HG02571 (cell line): ENCODE measurements around the gene GCAT.

Experiments
- ATAC-seq: cut with Tn5 transposase; IDR thresholded peaks from one replicate; pipeline ENCODE4 v1.9.1; 2021; ENCODE audit warnings: mild to moderate bottlenecking, moderate library complexity; ENCODE audit not compliant: unreplicated experiment

Gene GCAT

DNA sequence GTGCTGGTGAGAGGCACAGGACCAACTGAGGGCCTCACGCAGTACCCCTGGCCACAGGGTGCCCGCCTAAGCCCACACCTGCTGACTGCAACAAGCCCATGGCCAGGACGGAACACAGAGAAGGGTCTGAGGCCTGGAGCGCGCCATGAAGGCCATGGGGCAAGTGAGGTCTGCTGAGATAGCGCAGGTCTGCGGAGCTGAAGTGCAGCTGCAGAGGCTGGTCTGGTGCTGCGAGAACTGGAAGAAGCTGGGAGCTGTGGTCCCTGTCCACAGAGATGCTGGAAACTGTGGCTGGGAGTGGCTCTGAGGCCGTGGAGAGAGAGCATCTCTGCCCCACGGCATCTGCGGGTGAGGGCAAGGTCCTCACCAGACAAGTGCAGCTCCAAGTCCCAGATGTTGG lies 23.7 kb downstream of the GCAT start:
- no peak for ATAC-seq

DNA sequence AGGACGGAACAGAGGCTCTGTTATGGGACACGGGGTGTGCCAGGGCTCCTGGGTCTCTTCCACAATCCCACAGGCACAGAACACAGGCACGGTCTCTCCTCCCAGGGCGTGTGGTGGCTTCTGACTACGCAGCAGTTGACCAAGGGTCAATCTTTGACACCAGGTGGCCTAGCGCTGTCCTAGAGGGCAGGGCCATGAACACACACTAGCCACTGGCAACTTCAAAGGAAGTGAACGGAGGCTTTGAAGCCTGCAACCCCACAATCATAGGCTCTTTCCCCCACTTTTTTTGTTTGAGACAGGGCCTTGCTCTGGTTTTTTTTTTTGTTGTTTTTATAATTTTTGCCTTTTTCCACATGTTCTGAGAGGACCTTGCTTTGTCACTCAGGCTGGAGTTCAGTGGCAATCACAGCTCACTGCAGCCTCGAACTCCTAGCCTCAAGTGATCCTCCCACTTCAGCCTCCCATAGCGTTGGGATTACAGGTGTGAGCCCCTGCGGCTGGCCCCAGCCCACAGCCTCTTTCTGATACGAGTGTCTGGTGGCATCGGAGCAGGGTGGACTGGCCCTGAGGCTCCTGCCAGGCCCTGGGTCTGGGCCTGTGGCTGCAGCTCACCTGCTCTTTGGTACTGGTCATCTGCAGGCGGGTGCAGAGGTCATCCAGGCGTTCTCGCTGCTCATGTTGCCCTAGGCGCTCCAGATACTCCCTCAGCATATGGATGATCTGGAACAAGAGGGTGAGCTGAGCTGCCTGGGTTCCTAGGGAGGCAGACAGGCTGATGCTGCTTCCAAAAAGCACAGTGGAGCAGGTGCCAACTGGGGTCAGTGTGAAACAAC lies 24.5 kb downstream of the GCAT start:
- ATAC-seq = no peak

DNA sequence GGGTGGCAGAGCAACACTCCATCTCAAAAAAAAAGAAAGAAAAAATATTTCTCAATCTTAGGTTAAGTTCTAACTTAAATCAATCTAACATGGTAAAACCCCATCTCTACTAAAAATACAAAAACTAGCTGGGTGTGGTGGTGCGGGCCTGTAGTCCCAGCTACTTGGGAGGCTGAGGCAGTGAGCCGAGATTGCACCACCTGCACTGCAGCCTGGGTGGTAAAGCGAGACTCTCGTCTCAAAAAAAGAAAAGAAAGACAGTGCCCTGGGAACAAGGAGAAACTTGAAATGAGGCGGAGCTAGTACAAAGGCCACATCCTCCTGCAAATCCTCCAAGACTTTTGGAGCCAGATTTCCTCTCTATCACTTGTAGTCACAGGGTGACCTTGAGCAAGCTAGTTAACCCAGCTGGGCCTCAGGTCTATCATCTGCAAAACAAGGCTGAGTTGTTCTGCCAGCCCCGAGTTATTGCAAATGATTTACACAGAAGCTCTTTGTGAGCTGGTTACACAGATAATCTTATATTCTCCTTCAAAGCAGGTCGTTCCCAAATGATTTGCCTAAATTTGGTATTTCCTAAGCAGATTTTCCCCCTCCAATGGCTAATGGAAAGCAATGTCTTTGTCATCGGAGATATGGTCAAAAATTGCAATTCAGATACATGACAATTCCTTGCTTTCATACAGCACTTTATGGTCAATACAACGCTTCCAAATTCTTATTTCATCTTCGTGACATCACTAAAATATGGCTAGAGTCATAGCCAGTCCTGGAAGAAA lies 34.5 kb downstream of the GCAT start:
- no peak for ATAC-seq

DNA sequence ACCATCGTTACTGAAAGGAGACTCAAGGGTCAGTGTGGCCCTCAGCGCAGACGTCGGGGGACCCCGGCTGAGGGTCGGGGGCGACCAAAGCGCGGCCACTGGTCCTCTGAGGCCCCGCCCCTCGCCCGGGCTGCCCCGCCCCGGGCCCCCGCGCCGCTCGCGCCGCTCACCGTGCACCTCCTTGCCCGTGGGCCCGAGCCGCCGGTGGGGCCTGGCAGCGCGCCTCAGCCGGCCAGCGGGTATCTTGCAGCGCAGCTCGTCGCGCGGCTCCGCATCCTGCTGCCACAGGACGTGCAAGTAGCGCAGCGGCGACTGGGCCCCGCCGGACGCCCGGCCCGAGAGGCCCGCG lies 36.0 kb downstream of the GCAT start:
- peak; percentile 38 for ATAC-seq

DNA sequence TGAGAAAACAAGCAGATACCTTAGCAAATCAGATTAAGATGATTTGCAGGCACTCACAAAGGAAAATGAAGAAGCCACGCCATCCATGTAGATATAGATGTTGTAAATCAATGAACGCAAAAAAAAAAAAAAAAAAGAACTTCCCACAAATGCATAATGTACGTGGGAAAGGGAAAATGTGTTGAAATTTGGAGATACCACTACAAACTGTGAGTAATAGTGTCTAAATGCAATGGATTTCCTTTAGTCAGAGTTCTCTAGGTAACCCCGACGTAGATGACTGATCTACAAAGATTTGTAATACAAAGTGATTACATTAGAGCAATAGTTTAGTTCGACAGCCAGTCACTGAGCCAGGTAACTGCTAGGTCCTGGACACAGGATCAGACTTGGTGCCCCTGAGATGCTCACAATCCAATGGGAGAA lies 37.2 kb downstream of the GCAT start:
- no peak for ATAC-seq

DNA sequence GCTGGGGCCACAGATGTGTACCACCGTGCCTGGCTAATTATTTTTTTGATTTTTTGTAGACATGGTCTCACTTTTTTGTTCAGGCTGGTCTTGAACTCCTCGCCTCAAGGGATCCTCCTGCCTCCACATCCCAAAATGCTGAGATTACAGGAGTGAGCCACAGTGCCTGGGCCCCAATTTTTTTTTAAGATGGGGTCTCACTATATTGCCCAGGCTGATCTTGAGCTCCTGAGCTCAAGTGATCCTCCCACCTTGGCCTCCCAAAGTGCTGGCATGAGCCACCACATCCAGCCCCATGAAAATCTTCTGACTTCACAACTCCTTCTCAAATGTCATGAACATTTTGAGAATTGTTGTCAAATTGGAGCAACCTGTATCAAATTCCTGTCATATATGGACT lies 38.7 kb downstream of the GCAT start:
- no peak for ATAC-seq

DNA sequence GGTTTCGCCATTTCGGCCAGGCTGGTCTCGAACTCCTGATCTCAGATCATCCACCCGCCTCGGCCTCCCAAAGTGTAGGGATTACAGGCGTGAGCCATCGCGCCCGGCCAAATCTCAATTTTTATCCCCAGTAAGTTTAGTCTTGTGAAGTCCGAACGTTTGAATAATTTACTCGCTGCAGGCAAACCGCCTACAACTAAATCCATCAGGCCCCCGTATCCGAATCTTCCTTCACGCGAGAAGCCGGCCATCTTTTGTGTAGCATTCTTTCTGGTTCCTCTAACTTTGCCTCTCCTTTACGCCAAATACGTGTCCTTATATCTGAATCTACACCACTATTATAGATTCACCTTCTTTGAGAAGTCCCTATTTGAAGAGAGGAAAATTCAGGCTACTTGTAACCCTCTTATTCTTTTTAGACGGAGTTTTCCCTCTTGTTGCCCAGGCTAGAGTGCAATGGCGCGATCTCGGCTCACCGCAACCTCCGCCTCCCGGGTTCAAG lies 40.9 kb downstream of the GCAT start:
- ATAC-seq = no peak

DNA sequence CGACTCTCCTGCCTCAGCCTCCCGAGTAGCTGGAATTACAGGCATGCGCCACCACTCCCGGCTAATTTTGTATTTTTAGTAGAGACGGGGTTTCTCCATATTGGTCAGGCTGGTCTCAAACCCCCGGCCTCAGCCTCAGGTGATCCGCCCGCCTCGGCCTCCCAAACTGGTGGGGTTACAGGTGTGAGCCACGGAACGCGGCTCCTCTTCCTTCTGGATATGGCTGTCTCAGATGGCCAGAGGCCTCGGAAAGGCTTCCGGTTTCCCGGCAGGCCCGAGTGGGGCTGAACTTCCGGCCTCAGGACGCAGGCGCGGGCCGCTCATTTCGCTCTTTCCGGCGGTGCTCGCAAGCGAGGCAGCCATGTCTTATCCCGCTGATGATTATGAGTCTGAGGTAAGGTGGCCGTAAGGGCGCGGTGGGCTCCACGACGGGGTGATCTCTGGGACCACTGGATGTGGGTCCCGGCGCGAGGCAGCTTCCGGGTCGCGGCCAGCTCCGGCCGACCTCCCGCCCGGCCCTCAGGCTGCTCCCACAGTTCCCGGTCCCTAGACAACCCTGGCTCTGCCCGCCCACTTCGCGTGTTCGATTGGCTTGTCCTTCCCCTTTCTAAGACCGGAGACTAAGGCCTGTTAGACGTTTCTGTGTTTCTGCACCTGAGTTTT lies 41.5 kb downstream of the GCAT start, which contains the start of gene EIF3L:
Gene EIF3L, plus strand, starts transcription at position 331 of the 663 bp plus-strand sequence. Its CDS starts 31 bp downstream, at position 362.
- peak; percentile 46 for ATAC-seq

DNA sequence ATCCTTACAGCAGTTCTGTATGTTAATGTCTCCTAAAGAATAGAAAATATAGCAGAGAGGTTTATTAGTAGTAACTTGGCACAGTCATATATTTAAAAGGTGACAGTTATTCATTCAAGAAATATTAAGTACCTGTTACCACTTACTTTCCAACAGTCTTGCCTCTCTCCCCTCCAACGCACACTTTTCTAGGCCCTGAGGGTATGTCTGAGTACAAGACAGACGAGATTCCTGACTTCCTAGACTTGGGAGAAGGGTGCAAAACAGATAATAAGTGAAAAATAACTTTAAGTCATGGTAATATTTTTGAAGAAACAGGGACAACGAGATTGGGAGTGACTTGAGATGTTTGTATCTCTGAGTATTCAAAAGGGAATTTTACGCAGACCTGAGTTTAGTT lies 43.1 kb downstream of the GCAT start:
- no peak for ATAC-seq

DNA sequence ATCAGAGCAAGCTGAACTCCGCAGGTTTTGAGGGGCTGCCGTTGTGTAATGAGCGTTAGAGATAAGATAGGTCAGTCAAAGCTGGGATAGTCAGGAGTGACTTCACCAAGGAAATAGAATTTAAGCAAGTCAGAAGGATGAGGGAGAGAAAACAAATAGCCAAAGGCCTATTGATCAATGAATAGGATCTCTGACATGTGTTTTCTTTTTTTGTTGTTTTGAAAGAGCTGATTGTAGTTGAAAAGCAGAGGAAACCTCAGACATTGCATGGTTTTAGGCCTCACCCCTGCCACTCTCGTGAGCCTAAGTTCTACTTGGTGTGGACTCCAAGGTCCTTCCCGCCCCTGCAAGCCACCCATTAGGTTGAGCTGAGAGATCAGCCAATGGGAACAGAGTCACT lies 44.7 kb downstream of the GCAT start:
- ATAC-seq = no peak

DNA sequence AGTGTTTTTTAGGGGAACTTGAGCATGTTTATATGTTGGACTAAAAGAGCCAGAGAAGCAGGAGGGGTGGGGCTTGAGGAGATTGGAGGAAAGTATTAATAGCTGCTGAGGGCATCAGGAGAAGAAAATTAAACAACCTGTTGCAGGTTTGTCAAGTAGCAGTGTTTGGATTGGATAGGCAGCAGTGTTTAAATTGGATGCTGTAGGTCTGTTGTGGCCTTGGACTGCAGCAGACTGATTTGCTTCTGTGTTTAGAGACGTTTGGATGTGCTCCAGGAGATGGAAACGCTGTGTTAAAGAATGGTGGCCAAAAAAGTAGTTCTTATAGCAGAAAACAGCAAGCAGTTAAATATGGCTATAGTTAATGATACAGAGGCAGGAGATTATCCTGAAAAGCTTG lies 47.2 kb downstream of the GCAT start:
- no peak for ATAC-seq

DNA sequence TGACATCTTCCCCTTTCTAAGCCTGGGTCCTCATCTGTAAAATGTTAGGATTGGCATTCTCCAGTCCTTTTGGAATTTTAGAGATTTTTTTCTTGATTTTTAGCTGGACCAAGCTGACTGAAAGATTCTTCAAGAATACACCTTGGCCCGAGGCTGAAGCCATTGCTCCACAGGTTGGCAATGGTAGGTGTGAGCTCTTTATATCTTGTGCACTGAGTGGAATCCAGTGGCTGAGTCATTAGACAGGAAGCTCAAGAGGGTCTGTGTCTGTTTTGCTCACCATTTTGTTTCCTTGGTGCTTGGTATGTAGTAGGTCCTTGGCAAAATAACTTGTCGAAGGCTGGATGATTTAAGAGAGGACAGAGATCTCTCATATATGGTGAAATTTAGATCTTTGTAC lies 47.7 kb downstream of the GCAT start:
- ATAC-seq = no peak

DNA sequence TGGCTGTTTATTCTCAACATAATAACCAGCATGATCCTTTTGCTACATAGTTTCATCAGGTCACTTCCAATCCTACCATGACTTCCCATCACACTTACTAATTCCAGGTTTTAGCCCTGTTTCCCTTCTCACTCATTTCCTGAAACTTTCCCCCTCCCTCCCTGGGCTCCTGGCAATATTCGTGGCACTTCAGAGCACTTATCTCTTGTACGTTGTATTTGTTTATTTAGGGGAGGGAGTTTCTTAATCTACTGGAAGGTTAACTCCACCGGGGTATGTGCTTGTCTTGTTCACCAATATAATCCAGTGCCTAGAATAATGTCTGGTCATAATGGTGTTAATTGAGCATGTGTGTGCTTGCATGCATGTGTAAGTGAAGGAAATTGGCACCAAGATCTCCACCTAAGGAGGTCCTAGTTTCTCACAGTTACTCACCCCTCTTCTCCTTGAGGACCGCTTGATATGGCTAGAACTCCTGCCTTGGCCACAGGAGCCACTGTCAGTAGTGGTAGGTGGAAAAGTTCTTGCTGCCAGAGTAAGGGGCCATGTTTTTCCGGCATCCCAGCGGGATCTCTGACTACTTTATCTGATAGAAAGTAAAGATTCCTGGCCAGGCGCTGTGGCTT lies 53.2 kb downstream of the GCAT start:
- ATAC-seq = no peak

DNA sequence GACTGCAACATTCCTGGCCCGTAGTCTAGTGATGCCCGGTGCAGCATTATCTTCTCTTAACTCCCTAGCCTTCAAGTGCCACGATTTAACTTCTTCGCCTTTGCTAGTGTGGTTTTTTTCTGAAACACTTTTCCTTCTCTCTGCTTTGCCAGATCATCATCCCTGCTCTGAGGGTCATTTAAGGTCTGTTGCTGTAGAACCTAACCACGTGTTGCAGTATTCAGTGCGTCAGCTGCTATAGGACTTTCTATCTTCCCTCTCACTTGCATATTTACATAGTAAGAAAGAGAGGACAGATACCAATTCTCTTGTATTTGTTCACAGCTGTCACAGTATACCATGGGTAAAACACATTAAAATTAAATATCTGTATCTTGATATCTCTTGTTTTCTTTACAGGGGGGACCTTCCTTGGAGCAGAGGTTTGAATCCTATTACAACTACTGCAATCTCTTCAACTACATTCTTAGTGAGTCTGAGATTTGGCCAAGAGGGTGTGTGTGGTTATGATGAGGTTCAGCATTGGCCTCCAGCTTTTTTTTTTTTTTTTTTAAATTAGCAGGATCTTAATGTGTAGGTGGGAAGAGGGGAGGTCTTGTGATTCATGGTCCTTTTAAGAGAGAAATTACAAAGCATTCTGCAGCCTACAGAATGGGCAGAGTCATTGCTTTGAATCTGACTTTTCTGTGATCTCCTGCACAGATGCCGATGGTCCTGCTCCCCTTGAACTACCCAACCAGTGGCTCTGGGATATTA lies 55.0 kb downstream of the GCAT start:
- no peak for ATAC-seq

DNA sequence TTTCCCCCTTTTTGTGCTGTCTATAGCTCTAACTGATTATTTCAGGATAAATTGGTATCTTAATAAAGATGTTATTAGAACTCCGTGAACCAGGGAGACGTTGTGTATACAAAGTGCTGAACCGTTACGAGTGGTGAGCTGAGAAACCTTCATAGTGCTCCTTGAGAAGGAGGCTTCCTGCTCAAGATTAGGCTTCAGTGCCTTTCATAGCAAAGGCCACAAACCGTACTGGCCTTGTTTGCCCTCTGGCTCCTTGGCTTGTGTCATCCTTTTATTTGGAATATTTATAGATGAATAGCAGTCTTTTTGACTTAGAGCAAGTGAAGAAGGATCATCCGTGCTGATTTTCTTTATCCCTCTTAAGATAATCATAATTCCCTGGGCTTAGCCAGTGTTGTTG lies 57.8 kb downstream of the GCAT start:
- no peak for ATAC-seq
